NCI-H187 treated with DMSO at 0.1 percent for 48 hours (cell line): Measurements from ENCODE around the gene IVNS1ABP.
"Not testable (repeated sequence)": the region's sequence is repeated elsewhere in the genome, so short reads cannot be mapped to it uniquely, and the experiment has no call there.

Experiments
- DNase-seq: peaks from one replicate; lab custom pipeline; 2025; lab: John Stamatoyannopoulos, UW

IVNS1ABP gene

DNA sequence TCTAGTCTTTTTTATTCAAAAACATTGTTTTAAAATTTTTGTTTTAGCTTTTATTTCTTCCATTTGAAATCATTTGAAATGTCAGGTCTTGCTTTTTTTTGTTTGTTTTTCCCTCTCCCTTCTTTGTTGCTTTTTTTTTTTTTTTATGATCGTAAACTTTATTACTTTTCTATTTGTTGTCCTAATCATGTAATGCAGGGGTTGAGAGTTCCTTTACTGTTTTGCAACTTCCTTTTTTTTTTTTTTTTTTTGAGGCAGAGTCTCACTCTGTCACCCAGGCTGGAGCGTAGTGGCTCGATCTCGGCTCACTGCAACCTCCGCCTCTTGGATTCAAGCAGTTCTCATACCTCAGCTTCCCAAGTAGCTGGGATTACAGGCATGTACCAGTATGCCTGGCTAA is 24.8 kb downstream of the IVNS1ABP start:
- DNase-seq: no peak

DNA sequence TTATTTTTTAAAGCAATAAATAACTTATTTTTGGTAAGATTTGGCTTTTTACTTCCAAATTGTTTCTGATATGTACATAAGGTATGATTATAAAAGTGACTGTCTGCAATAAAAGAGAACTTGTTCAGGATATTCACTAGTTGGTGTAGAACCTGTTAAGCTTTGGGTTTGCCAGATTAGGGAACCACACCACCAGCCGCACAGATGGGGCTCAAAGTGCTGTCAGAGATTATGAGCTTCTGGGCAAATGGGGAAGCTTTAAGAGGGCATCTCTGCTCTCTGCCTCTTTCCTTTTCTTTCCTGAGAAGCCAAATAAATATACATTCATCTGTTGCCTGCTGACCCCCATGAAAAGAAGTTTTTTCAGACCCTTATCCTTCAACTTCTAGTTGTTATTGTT is 25.4 kb downstream of the IVNS1ABP start:
- no peak for DNase-seq

DNA sequence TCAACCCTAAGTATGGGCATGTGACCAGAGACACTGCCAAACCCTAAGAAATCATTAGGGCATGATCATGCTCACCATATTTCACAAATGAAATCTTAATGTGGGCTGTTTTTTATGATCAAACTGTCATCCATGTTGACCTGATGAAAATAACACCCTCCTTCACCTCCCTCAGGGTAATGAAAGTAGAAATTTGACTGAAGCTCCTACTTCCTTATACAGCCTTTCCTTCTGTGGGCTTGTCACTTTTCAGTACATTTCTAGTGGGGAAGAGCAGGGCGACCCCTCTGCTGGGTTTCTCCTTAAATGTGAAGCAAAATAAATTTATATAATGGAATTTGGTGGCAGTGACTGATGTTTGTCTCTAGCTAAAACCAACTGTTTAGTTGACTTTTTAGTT is 25.9 kb downstream of the IVNS1ABP start:
- DNase-seq: no peak

DNA sequence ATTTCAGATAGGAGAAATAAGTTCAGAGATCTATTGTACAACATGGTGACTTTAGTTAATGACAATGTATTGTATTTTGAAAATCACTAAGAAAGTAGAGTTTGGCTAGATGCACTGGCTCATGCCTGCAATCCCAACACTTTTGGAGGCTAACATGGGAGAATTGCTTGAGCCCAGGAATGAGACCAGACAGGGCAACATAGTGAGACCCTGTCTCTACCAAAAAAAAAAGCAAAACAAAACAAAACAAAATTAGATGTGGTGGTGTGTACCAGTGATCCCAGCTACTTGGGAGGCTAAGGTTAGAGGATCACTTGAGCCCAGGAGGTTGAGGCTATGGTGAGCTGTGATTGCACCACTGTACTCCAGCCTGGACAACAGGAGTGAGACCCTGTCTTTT is 27.2 kb downstream of the IVNS1ABP start:
- DNase-seq: no peak

DNA sequence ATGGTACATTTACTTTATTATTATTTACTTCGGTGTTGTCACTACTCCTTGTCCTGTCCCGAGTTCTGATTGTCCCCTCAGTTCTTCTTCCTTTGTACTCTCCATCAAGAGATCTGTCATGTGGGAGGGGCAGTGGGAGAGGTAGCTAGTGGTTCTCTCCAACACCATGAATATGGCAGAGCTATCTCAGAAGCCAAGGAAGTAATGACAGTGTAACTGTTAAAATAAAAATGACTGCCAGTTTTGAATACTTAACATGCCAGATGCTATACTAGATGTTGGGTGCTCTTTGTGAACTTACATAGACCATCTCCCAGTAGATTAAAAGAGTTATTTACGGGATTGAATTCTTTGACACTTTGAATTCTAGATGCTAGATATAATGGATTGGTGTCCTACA is 28.6 kb downstream of the IVNS1ABP start:
- no peak for DNase-seq

DNA sequence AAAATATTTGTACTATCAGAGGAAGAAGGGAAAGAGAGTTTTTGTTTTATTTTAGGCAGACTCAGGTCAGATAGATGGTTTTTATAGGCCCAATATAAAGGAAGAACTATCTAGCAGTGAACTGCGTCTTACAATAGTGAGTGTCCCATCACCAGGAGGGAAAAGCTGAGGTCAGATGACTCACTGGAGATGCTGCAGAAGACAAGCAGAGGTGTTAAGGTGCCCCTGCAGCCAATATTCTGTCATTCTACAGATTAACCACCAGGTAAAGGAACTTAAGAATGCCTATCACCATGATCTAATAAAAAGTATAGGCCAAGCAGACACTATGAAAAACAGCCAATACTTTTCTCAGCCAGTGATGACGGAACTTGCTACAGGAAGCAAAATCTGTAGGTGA is 29.6 kb downstream of the IVNS1ABP start:
- DNase-seq: no peak

DNA sequence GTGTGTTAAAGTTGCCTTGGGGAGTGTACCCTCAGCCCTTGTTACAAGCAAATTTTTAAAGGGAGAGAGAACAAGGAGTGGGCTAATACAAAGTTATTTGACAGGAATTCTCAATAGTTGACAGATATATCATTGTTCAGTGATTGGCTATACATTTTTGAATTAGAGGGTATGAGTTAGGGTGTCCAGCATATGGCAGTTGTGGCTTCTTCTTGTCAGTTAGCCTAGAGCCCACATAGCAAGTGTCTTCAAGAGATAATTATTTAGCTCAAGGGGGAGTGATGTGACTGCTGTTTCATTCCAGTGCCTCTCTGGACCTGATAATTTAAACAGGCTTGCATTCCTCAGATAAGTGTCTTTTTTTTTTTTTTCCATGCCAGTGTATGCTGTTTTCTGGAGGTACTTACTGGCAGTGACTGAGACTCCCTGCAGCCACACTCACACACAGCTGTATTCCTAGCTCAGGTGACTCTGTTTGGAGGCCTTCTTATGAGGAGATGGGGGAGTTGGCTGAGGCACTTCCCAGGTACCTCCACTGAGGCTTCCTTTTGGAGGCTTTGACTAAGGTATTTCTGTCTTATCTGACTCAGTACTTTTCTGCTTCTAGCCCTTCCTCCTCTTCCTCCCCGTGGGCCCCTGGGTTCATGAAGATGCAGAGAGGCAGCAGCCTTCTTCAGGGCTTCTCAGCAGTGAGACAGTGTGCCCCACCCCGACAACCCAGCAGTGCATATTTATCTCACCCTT is 32.3 kb downstream of the IVNS1ABP start:
- DNase-seq: no peak

DNA sequence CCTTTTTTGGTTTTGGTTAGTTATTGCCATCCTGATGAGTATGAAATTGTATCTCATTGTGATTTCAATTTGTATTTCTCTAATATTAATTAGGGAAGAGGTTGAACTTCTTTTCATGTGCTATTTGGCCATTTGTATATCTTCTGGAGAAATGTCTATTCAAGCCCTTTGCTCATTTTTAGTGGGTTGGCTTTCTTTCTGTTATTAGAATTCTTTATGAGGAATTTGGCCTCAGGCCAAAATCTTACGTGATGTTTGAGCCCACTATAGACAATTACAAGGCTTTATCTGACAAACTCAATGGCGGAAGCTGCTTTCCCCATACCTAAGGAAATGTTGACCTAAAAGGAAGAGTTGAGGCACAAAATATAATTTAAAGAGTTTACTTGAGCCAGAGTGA is 32.9 kb downstream of the IVNS1ABP start:
- DNase-seq: no peak

DNA sequence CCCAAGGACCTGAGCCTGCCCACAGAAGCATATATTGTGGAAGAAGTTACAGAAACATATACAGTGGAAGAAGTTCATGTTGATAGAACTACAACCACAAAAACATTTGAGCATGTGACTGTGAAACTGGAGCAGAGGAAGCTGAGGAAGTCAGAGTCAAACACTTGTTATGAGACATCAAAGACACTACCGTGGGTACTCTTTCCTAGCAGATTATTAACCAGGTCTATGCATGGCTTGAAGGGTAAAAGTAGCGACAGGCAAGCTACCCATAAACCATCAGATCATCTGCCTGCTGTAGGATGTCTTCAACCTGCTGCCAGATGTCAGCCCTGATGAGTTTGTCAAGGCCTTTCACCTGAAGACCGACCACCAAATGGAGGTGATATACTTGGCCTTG is 35.8 kb downstream of the IVNS1ABP start:
- no peak for DNase-seq

DNA sequence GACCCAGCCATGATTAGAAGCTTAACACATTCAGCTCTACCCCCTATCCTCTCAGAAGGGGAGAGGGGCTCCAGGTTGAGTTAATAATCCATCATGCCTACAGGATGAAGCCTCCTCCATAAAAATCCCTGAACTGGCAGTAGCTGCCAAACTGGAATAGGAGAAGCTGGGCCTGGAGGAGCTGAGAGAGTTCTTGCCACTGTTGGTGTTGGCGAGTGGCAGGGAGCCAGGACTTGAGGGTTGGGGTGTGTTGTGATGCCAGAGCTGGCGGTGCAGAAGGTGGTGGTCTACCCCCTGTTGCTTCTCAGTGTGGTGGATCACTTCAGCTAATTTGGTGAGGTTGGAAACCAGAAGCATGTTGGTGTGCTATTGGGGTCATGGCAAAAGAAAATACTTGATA is 36.5 kb downstream of the IVNS1ABP start:
- no peak for DNase-seq

DNA sequence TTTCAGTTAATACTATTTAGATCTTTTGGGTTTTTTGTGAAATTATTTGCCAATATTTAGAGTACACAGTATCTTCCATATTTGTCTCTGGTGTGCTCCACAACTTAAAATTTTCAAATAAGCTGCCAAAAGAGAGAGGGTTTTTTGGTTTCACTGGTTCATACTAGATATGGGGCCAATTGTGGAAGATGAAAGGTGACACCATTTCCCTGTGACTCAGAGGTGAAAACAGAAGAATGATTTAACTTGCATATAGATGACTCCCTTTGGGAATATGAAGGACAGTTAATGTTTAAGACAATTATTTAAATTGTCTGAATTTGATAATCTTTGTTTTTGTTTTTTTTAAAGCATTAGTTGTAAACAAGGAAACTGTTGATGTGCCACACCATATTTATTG is 37.5 kb downstream of the IVNS1ABP start:
- DNase-seq: no peak

DNA sequence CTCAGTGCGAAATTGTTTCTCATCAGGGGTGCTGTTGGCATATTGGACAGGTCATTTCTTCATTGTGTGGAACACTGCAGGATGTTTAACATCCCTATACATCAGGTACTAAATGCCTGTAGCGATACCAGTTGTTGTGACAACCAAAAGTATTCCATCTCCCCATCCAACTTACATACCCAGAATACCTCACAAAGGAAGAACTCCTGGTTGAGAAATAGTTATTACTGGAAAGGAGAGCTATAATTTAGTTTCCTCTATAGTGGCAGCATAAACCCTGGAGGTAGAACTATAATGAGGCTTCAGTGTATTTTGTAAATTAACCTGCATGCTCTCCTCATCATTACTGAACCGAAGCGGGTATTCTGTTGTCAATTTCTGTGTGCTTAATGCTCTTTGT is 45.1 kb downstream of the IVNS1ABP start:
- DNase-seq: no peak

DNA sequence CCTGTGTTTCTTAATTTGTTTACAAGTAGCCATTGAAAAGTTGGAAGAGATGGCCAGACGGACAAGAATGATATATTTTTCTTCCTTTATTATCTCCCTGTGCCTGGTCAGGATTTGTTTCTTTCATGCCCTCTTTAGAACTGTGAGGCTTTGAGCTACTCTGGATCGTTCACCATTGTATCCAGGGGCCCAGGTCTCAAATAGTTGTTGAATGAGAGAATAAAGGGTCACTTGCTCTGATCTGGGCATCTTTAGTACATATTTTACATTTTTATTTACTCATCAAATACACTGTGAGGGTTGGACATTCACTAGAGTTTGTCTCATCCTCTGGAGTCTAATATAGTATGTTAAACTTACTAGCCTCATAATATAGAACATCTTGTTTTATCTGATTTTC is 48.7 kb downstream of the IVNS1ABP start:
- DNase-seq: no peak

DNA sequence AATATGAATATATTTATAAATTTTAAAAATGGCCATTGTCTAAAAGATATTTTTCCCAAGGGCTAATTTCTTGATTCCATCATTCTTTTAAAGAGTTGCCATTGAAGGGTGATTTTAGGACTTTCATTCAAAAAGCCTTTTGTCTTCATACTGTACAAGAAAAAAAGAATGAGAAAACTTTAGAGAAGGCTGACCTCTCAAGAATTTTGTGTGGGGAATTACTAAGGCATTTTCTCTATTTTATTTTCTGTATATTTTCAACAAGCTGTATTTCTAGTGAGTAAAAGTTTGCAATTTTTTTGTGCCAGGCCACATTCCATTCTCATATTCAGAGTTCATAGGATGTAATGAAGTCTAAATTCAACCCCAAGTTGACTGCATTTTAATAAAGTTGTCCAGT is 49.3 kb downstream of the IVNS1ABP start:
- no peak for DNase-seq

DNA sequence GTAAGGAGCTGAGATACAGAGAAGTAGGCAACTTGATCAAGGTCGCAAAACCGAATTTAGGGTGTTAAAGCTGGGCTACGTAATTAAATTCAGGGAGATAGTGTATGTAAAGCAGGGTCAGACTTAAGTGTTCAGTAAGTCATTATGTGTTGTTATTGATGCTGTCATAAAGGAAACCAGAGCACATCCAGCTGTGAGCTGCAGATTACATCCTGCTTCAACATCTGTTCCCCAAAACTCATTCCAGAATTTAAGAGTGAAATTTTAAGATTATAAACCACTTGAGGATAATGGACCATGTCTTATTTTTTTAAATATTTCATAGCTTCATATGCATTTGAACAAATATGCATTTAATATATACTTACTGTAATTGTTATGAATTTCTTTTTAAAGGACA is 49.7 kb downstream of the IVNS1ABP start:
- DNase-seq: no peak

DNA sequence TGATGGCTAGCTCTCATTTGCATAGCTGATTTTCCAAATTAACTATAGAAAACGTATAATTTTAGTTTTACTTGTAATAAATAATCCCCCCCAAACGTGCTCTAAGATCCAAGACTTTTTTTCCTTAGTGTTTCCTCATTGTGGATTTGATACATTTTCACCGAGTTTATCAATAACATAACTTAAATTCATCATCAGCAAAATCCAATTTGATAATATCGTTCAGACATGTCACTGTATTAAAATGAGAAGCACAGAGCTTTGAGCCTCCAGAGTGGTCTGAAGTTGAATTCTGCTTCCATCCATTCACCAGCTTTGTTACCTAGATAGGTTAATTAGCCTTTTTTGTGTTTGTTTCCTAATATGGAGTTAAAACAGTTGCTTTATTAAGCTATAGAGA is 51.7 kb downstream of the IVNS1ABP start:
- DNase-seq: no peak

DNA sequence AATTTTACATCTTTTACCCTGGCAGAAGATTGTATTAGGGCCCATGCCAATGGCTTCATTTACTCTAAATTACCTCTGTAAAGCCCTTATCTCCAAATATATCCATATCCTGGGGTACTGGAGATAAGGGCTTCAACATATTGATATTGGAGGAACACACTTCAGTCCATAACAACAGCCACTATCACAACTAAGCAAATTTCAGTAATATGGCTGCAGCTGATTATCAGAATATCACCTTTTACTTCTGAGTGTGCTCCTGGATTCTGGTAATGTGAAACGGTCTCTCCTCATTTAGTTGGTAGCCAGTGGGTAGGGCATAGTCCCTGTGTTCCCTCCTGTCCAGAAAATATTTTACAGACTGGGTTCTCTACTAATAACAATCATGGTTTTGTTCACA is 53.3 kb downstream of the IVNS1ABP start:
- DNase-seq: no peak

DNA sequence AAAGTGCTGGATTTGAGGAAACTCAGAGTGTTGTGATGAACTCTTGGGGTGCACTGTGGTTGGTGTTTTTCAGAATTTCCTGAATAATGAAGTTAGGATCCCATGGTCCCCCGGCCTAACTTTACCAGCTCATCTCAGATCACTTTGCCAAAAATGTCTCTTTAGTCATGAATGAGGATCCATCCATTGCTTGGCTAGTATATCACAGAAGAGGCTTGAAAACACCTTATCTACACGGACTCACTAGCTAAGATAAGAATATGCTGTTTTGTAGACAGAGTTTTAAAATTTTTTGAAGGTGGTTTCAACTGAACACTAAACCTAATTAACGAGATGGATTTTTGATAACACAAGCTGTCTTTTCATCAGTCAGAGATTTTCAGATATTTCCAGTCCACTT is 53.8 kb downstream of the IVNS1ABP start:
- no peak for DNase-seq

DNA sequence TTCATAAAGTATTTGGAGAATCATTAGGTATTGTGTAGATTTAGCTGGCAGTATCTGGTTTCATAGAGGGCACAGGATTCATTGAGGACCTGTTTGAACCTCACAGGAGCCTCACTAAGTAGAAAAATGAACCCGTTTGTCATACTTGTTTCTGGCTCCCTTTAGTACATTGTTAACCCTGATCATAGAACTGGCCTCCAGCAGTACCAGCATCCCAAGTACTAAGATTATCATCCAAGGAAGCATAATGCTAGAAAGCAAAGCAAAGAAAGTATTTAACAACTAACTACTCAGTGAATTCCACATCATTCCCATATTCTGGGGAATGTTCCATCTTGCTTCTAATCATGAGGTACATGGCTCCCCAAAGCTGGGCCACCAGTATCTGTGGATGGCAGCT is 54.9 kb downstream of the IVNS1ABP start:
- no peak for DNase-seq

DNA sequence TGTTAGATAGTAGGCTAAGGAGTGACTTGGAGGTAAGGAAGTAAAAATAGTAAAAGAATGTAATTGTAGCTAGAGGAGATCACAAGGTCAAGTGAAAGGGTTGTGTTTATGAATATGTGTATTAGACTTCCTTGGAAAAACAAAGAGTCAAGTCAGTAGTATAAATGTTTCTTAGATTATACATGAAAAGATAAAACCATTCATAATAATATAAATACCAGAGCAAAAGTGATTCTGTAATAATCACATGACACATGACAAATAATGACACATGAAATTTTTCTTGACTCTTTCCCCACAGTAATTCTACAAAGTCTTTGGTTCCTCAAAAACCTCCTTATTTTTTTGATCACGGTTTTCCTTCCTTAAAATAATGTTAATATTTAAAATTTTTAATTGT is 56.4 kb downstream of the IVNS1ABP start:
- no peak for DNase-seq

DNA sequence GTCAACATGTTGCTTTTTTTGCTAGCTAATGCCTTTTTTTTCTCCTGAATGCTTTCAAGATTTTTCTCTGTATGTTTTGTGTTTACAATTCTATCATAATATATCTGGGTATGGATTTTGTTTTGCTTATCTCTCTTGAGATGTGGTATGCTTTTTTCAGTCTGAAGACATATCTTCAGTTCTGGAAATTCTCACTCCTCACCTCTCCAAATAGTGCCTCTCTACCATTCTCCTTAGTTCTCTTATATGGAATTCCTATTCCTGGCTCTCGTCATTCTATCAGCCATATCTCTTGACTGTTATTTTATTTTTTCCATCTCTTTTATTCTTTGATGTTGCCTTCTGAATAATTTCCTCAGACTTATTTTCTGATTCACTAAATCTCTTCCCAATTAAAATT is 58.4 kb downstream of the IVNS1ABP start:
- DNase-seq: no peak

DNA sequence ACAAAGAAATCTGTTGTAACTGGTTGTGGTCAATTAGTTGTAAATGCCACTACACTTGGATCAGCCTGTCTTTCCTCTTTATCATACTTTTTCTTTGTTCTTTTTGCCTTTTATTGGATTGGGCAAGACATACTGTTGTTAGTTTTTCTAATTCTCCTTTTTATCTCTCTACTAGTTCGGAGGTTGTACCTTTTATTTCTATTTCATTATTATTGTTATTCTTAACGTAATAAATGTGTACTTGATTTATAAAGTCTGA is 59.2 kb downstream of the IVNS1ABP start:
- DNase-seq: no peak

DNA sequence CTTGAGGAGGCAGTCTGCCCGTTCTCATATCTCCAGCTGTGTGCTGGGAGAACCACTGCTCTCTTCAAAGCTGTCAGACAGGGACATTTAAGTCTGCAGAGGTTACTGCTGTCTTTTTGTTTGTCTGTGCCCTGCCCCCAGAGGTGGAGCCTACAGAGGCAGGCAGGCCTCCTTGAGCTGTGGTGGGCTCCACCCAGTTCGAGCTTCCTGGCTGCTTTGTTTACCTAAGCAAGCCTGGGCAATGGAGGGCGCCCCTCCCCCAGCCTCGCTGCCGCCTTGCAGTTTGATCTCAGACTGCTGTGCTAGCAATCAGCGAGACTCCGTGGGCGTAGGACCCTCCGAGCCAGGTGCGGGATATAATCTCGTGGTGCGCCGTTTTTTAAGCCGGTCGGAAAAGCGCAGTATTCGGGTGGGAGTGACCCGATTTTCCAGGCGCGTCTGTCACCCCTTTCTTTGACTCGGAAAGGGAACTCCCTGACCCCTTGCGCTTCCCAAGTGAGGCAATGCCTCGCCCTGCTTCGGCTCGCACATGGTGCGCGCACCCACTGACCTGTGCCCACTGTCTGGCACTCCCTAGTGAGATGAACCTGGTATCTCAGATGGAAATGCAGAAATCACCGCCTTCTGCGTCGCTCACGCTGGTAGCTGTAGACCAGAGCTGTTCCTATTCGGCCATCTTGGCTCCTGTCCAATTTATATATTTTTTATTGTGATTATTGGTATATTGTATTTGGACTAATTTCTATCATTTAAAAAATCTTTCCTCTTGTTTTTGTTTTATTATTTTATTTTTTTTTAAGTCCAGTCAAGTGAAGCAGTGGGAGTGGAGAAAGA is 59.7 kb downstream of the IVNS1ABP start:
- DNase-seq: not testable (repeated sequence)

DNA sequence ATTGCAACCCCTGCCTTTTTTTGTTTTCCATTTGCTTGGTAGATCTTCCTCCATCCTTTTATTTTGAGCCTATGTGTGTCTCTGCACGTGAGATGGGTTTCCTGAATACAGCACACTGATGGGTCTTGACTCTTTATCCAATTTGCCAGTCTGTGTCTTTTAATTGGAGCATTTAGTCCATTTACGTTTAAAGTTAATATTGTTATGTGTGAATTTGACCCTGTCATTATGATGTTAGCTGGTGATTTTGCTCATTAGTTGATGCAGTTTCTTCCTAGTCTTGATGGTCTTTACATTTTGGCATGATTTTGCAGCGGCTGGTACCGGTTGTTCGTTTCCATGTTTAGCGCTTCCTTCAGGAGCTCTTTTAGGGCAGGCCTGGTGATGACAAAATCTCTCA is 61.4 kb downstream of the IVNS1ABP start:
- not testable (repeated sequence) for DNase-seq
